Measurements from ENCODE around the gene PTDSS2. TPM values are rescaled to one million over a fixed set of nuclear protein-coding genes. Genes with fewer than 3 reads are reported as not detected.

Gene PTDSS2
- total and polyA plus RNA-seq, 4 experiments from 2014 or later, result 5.5 to 26.1 (median 14.8) TPM

- Mint-ChIP-seq H3K9me3 (no peaks in the 10 kb centered on the region), H3K4me3 (peak overlapping the region in 5 of 8 donors; percentile 15 to 44 (median 40)), H3K4me1 (peaks cover 0 to 18% (median 9%) of the 10 kb centered on the region in 4 donors), H3K36me3 (peaks cover 0 to 2% of the 10 kb centered on the region in 2 donors), H3K27me3 (no peaks in the 10 kb centered on the region), H3K27ac (peak overlapping the region; percentile 12 to 86 (median 75))
- no peak for DNase-seq
- POLR2A ChIA-PET (ENCODE audit: partially characterized antibody), result interaction anchor here (0.9 to 16.3 kb wide), 14 partner anchors 9 to 198 kb away, joined by 3 to 539 read pairs (median 16); partner anchors contain the start of genes ANO9, BET1L, PGGHG and PHRF1
- intact Hi-C loops (cut with micrococcal nuclease), result no loop called here
- no peaks in the 10 kb centered on the region for H3K9me3 ChIP-seq (ENCODE audit: control insufficient read depth in 1 of 2, low read length in 2 of 2)
- peaks cover 21% of the 10 kb centered on the region for H3K4me1 ChIP-seq (ENCODE audit: insufficient read depth, low read length)
- peaks cover 11% of the 10 kb centered on the region for H3K36me3 ChIP-seq (ENCODE audit: insufficient read depth, low read length)
- H3K27ac ChIP-seq (ENCODE audit: low read depth, low read length), result no peak overlapping the region
- H3K4me3 ChIP-seq (ENCODE audit: low read length in 2 of 2), result no peak overlapping the region
- no peaks in the 10 kb centered on the region for H3K27me3 ChIP-seq (ENCODE audit: insufficient read depth, low read length)
- CTCF ChIA-PET (ENCODE audit: partially characterized antibody), result interaction anchor here (1.5 to 5.4 kb wide), 4 partner anchors 9 to 100 kb away, joined by 5 to 81 read pairs (median 8); partner anchors contain the start of genes ANO9 and PTDSS2
These were observed 44.6 kb upstream of the PTDSS2 start for GRCh38 chr11:405323-405953.

- Histone ChIP-seq H3K27ac (ENCODE audit: low read depth, low read length) (peak overlapping the region; percentile 52), H3K9me3 (ENCODE audit: control insufficient read depth in 1 of 2, low read length in 2 of 2) (no peaks in the 10 kb centered on the region), H3K4me1 (ENCODE audit: insufficient read depth, low read length) (peaks cover 21% of the 10 kb centered on the region), H3K36me3 (ENCODE audit: insufficient read depth, low read length) (peaks cover 11% of the 10 kb centered on the region), H3K27me3 (ENCODE audit: insufficient read depth, low read length) (no peaks in the 10 kb centered on the region), H3K4me3 (ENCODE audit: low read length in 2 of 2) (no peak overlapping the region)
- CTCF ChIA-PET (ENCODE audit: partially characterized antibody), result interaction anchor here (0.7 to 5.4 kb wide), 13 partner anchors 10 to 169 kb away, joined by 3 to 81 read pairs (median 6); partner anchors contain the start of genes ANO9, PTDSS2 and SIGIRR
- H3K27me3 Mint-ChIP-seq, result no peaks in the 10 kb centered on the region
- peaks cover 0 to 2% of the 10 kb centered on the region in 2 donors for H3K36me3 Mint-ChIP-seq
- intact Hi-C loops (cut with micrococcal nuclease), result loop anchor here (2.0 kb wide), 3 partner anchors 91 to 199 kb away; partner anchors contain the start of genes BET1L, IFITM1, RIC8A and RNH1
- peaks cover 0 to 18% (median 9%) of the 10 kb centered on the region in 4 donors for H3K4me1 Mint-ChIP-seq
- H3K4me3 Mint-ChIP-seq, result peak overlapping the region in 3 of 8 donors; percentile 20 to 44 (median 28)
- H3K9me3 Mint-ChIP-seq, result no peaks in the 10 kb centered on the region
- DNase-seq, result no peak
- peak overlapping the region in 5 of 7 donors; percentile 12 to 77 (median 52) for H3K27ac Mint-ChIP-seq
- POLR2A ChIA-PET (ENCODE audit: partially characterized antibody), result interaction anchor here (1.0 to 16.3 kb wide), 24 partner anchors 9 to 198 kb away, joined by 3 to 539 read pairs (median 6); partner anchors contain the start of genes ANO9, BET1L, IFITM1 and IFITM5
These were observed 43.9 kb upstream of the PTDSS2 start for GRCh38 chr11:405954-406795.

GRCh38 chr11:406796-407650, 43.1 kb upstream of the PTDSS2 start:
- H3K27ac Mint-ChIP-seq, result peak overlapping the region; percentile 22 to 92 (median 72)
- no peaks in the 10 kb centered on the region for H3K9me3 ChIP-seq (ENCODE audit: control insufficient read depth in 1 of 2, low read length in 2 of 2)
- peak overlapping the region in 1 of 2 donors; percentile 28 for H3K4me3 ChIP-seq (ENCODE audit: low read length in 2 of 2)
- DNase-seq, result peak; percentile 93 to 97 (median 95)
- no peaks in the 10 kb centered on the region for H3K27me3 Mint-ChIP-seq
- ChIA-PET POLR2A (ENCODE audit: partially characterized antibody) (interaction anchor here (0.7 to 16.3 kb wide), 28 partner anchors 9 to 289 kb away, joined by 3 to 539 read pairs (median 5); partner anchors contain the start of genes ANO9, BET1L, IFITM1 and IFITM5), CTCF (ENCODE audit: partially characterized antibody) (interaction anchor here (0.7 to 5.4 kb wide), 13 partner anchors 9 to 169 kb away, joined by 3 to 81 read pairs (median 6); partner anchors contain the start of genes ANO9, PTDSS2 and SIGIRR)
- H3K4me3 Mint-ChIP-seq, result peak overlapping the region in 5 of 8 donors; percentile 28 to 62 (median 41)
- peaks cover 21% of the 10 kb centered on the region for H3K4me1 ChIP-seq (ENCODE audit: insufficient read depth, low read length)
- peaks cover 11% of the 10 kb centered on the region for H3K36me3 ChIP-seq (ENCODE audit: insufficient read depth, low read length)
- H3K27ac ChIP-seq (ENCODE audit: low read depth, low read length), result peak overlapping the region; percentile 59
- no peaks in the 10 kb centered on the region for H3K9me3 Mint-ChIP-seq
- H3K27me3 ChIP-seq (ENCODE audit: insufficient read depth, low read length), result no peaks in the 10 kb centered on the region
- H3K4me1 Mint-ChIP-seq, result peaks cover 0 to 18% (median 9%) of the 10 kb centered on the region in 4 donors
- intact Hi-C loops (cut with micrococcal nuclease), result loop anchor here (1.0 to 2.0 kb wide), 5 partner anchors 8 to 200 kb away; partner anchors contain the start of genes BET1L, IFITM1, RIC8A and RNH1
- peaks cover 0 to 2% of the 10 kb centered on the region in 2 donors for H3K36me3 Mint-ChIP-seq

GRCh38 chr11:407651-408123, 42.4 kb upstream of the PTDSS2 start:
- Mint-ChIP-seq H3K36me3 (peaks cover 0 to 2% of the 10 kb centered on the region in 2 donors), H3K27ac (peak overlapping the region; percentile 22 to 92 (median 75)), H3K9me3 (no peaks in the 10 kb centered on the region), H3K27me3 (no peaks in the 10 kb centered on the region), H3K4me1 (peaks cover 0 to 20% (median 9%) of the 10 kb centered on the region in 4 donors), H3K4me3 (peak overlapping the region in 3 of 8 donors; percentile 30 to 62 (median 41))
- DNase-seq, result peak in 1 of 5 donors; percentile 65
- H3K4me3 ChIP-seq (ENCODE audit: low read length in 2 of 2), result peak overlapping the region in 1 of 2 donors; percentile 28
- H3K27me3 ChIP-seq (ENCODE audit: insufficient read depth, low read length), result no peaks in the 10 kb centered on the region
- peak overlapping the region; percentile 59 for H3K27ac ChIP-seq (ENCODE audit: low read depth, low read length)
- peaks cover 23% of the 10 kb centered on the region for H3K4me1 ChIP-seq (ENCODE audit: insufficient read depth, low read length)
- intact Hi-C loops (cut with micrococcal nuclease), result loop anchor here (1.0 to 2.0 kb wide), 5 partner anchors 8 to 201 kb away; partner anchors contain the start of genes BET1L, IFITM1, RIC8A and RNH1
- peaks cover 11% of the 10 kb centered on the region for H3K36me3 ChIP-seq (ENCODE audit: insufficient read depth, low read length)
- H3K9me3 ChIP-seq (ENCODE audit: control insufficient read depth in 1 of 2, low read length in 2 of 2), result no peaks in the 10 kb centered on the region
- CTCF ChIA-PET (ENCODE audit: partially characterized antibody), result interaction anchor here (1.2 to 5.4 kb wide), 5 partner anchors 8 to 157 kb away, joined by 3 to 81 read pairs (median 10); partner anchors contain the start of genes PTDSS2 and SIGIRR
- POLR2A ChIA-PET (ENCODE audit: partially characterized antibody), result interaction anchor here (0.7 to 16.3 kb wide), 18 partner anchors 9 to 288 kb away, joined by 3 to 539 read pairs (median 11); partner anchors contain the start of genes ANO9, BET1L, IFITM1 and IFITM5

- H3K9me3 ChIP-seq (ENCODE audit: control insufficient read depth in 1 of 2, low read length in 2 of 2), result no peaks in the 10 kb centered on the region
- H3K9me3 Mint-ChIP-seq, result no peaks in the 10 kb centered on the region
- ChIA-PET POLR2A (ENCODE audit: partially characterized antibody) (interaction anchor here (0.7 to 16.3 kb wide), 9 partner anchors 8 to 201 kb away, joined by 3 to 539 read pairs (median 16); partner anchors contain the start of genes ANO9, BET1L, IFITM1 and PTDSS2), CTCF (ENCODE audit: partially characterized antibody) (interaction anchor here (1.9 to 5.4 kb wide), 3 partner anchors 8 to 158 kb away, joined by 7 to 81 read pairs (median 14); partner anchors contain the start of genes PTDSS2 and SIGIRR)
- H3K27me3 ChIP-seq (ENCODE audit: insufficient read depth, low read length), result no peaks in the 10 kb centered on the region
- no peak overlapping the region for H3K4me3 ChIP-seq (ENCODE audit: low read length in 2 of 2)
- intact Hi-C loops (cut with micrococcal nuclease), result no loop called here
- DNase-seq, result peak in 1 of 5 donors; percentile 33
- H3K4me1 ChIP-seq (ENCODE audit: insufficient read depth, low read length), result peaks cover 30% of the 10 kb centered on the region
- H3K27me3 Mint-ChIP-seq, result no peaks in the 10 kb centered on the region
- H3K27ac ChIP-seq (ENCODE audit: low read depth, low read length), result peak overlapping the region; percentile 59
- peaks cover 0 to 2% of the 10 kb centered on the region in 2 donors for H3K36me3 Mint-ChIP-seq
- H3K4me3 Mint-ChIP-seq, result no peak overlapping the region
- H3K27ac Mint-ChIP-seq, result peak overlapping the region in 6 of 7 donors; percentile 22 to 92 (median 69)
- peaks cover 11% of the 10 kb centered on the region for H3K36me3 ChIP-seq (ENCODE audit: insufficient read depth, low read length)
- peaks cover 2 to 27% (median 12%) of the 10 kb centered on the region in 4 donors for H3K4me1 Mint-ChIP-seq
These were observed 41.7 kb upstream of the PTDSS2 start for GRCh38 chr11:408154-409007.

All from CD4-positive, alpha-beta memory T cell (primary cell).